H1 (cell line): ENCODE results near the gene HECTD1. TPM values are rescaled to one million over a fixed set of nuclear protein-coding genes. Genes with fewer than 3 reads are reported as not detected.

Source experiments
- CBX8 ChIP-seq: fragments of 300-800, 300-1000 bp; sonication (generic); IDR thresholded peaks from 2 replicates; pipeline ENCODE4 v1.7.1; 2016; ENCODE audit warnings: low read depth, low read length, borderline replicate concordance
- CHD7 ChIP-seq: fragments of 300-600 bp; sonication (generic); IDR thresholded peaks from 2 replicates; pipeline ENCODE4 v1.7.1; 2012; ENCODE audit warnings: low read length, moderate library complexity, mild to moderate bottlenecking, inconsistent platforms; ENCODE audit not compliant: insufficient replicate concordance
- POLR2AphosphoS5 ChIP-seq: IDR thresholded peaks from 2 replicates; pipeline ENCODE4 v1.6.1; 2011; ENCODE audit warnings: low read depth, low read length
- RNF2 ChIP-seq: fragments of 200-900, 300-1000 bp; sonication (generic); IDR thresholded peaks from 2 replicates; pipeline ENCODE4 v1.7.1; 2016; ENCODE audit warnings: borderline replicate concordance, low read depth, mild to moderate bottlenecking, antibody characterized with exemption, low read length; ENCODE audit not compliant: poor library complexity, severe bottlenecking; ENCODE audit errors: missing control alignments
- RXRA ChIP-seq: IDR thresholded peaks from 2 replicates; pipeline ENCODE4 v1.6.1; 2011; ENCODE audit warnings: low read depth, mild to moderate bottlenecking, low read length, moderate library complexity; ENCODE audit not compliant: insufficient read depth
- YY1 ChIP-seq: IDR thresholded peaks from 2 replicates; pipeline ENCODE4 v1.6.1; 2011; ENCODE audit warnings: low read depth, mild to moderate bottlenecking, low read length
- polyA plus RNA-seq, 7 experiments: library from polyadenylated mRNA; depleted of rRNA in 3 of 7; stranded (reverse) in 5 of 7; unstranded in 2 of 7; fragments of >200 nt in 5 of 7; fragments of 200-250 nt in 2 of 7; gene quantifications; 1 replicate in 5 of 7; 2 replicates in 1 of 7; 4 replicates in 1 of 7; pipeline versions ENCODE4 v1.2.1 to v1.2.3, GENCODE V29; 2011 to 2013; ENCODE audit warnings: missing spikeins in 2 of 7, mixed read lengths in 2 of 7
- total RNA-seq: library from RNA; stranded (reverse); fragmentation: NEBNext Ultra II Directional; extraction: Animal tissue kit (Norgen Biotek cat#: 25700); gene quantifications from 2 replicates; pipeline ENCODE4 v1.2.1, GENCODE V29; 2021

The HECTD1 gene
- total and polyA plus RNA-seq, 2 of the 8 experiments (the other 6 are each of a cell fraction or from before 2014, with no cell fraction given) = 44.7 to 105 TPM

DNA sequence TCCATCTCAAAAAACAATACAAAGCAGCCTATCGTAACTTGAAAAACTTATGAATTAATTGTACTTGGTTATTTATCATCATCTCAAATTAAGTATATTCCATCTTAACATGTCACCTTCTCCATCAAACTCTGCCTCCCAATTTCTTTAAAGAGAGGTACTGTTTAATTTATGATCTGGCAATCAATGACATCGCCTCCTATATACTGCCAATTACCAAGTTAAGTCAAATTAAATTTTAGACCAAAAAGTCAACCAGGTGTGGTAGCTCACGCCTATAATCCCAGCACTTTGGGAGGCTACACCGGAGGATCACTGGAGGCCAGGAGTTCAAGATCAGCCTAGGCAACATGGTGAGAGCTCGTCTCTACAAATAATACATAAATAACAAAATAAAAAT, 37.7 kb downstream of the HECTD1 start (continued):
- TF ChIP-seq CHD7 (no peak), CBX8 (no peak), RNF2 (no peak), RXRA (no peak), POLR2AphosphoS5 (no peak), YY1 (no peak)
